Keratinocyte (primary cell): ENCODE measurements around the gene TNPO1. TPM values are rescaled to one million over a fixed set of nuclear protein-coding genes. Genes with fewer than 3 reads are reported as not detected.

Experiments
- DNase-seq: peaks from one replicate; pipeline ENCODE4 v3.0.0-alpha.2; 2011; ENCODE audit warnings: low read depth, missing footprints, low spot score
- FAIRE-seq: peaks from 2 replicates; lab custom pipeline; 2011; peaks lifted over from hg19 to GRCh38; lab: Jason Lieb, UNC
- H2AFZ ChIP-seq: 2 replicates; pipeline ENCODE4 v1.6.0; 2012; ENCODE audit warnings: low read length, control low read depth, inconsistent platforms; ENCODE audit not compliant: control insufficient read depth
- H3K27ac ChIP-seq: 2 replicates; pipeline ENCODE4 v1.5.1; 2011; ENCODE audit warnings: low read length; ENCODE audit not compliant: control insufficient read depth, insufficient read depth
- H3K27me3 ChIP-seq: 3 replicates; pipeline ENCODE4 v1.6.0; 2011; ENCODE audit warnings: low read length; ENCODE audit not compliant: control insufficient read depth, insufficient read depth; ENCODE audit errors: extremely low read depth
- H3K36me3 ChIP-seq, 2 experiments: 2 replicates in 1 of 2; 3 replicates in 1 of 2; pipeline ENCODE4 v1.5.1; 2011; ENCODE audit warnings: low read length in 2 of 2, mild to moderate bottlenecking in 1 of 2; ENCODE audit not compliant: control insufficient read depth in 2 of 2, insufficient read depth in 2 of 2; ENCODE audit errors: extremely low read depth in 1 of 2
- H3K4me1 ChIP-seq: 3 replicates; pipeline ENCODE4 v1.5.1; 2011; ENCODE audit warnings: low read length; ENCODE audit not compliant: control insufficient read depth, insufficient read depth; ENCODE audit errors: extremely low read depth
- H3K4me2 ChIP-seq: 3 replicates; pipeline ENCODE4 v1.6.0; 2011; ENCODE audit warnings: low read depth, low read length; ENCODE audit not compliant: control insufficient read depth, insufficient read depth; ENCODE audit errors: extremely low read depth
- H3K4me3 ChIP-seq, 3 experiments: fragments of 200-600 bp in 1 of 3; sonication (generic) in 1 of 3; 2 replicates in 2 of 3; 3 replicates in 1 of 3; pipeline ENCODE4 v1.5.1; 2011 to 2016; ENCODE audit warnings: low read length in 3 of 3, mild to moderate bottlenecking in 3 of 3, control low read depth in 2 of 3, inconsistent platforms in 1 of 3, low read depth in 1 of 3, mixed read lengths in 1 of 3, mixed run types in 1 of 3, moderate library complexity in 1 of 3; ENCODE audit not compliant: control insufficient read depth in 2 of 3, insufficient read depth in 2 of 3; ENCODE audit errors: extremely low read depth in 1 of 3
- H3K79me2 ChIP-seq: 2 replicates; pipeline ENCODE4 v1.6.0; 2012; ENCODE audit warnings: low read length; ENCODE audit not compliant: control insufficient read depth, insufficient read depth
- H3K9ac ChIP-seq: 3 replicates; pipeline ENCODE4 v1.6.0; 2011; ENCODE audit warnings: low read length; ENCODE audit not compliant: control insufficient read depth, insufficient read depth; ENCODE audit errors: extremely low read depth
- H3K9me1 ChIP-seq: 3 replicates; pipeline ENCODE4 v1.6.0; 2011; ENCODE audit warnings: low read length; ENCODE audit not compliant: control insufficient read depth, insufficient read depth; ENCODE audit errors: extremely low read depth
- H3K9me3 ChIP-seq: 2 replicates; pipeline ENCODE4 v1.5.1; 2012; ENCODE audit warnings: low read depth, low read length; ENCODE audit not compliant: control insufficient read depth
- H4K20me1 ChIP-seq: 3 replicates; pipeline ENCODE4 v1.6.0; 2011; ENCODE audit warnings: low read length; ENCODE audit not compliant: control insufficient read depth, insufficient read depth; ENCODE audit errors: extremely low read depth
- EZH2 ChIP-seq: IDR thresholded peaks from one replicate; pipeline ENCODE4 v1.6.1; 2012; ENCODE audit warnings: inconsistent platforms, mild to moderate bottlenecking, low read length, moderate library complexity
- dilution Hi-C: fragments of 300-500 bp; cut with MboI; formaldehyde crosslinking; loops from one replicate; pipeline ENCODE4 v1.7.0; 2020; ENCODE audit warnings: low sequenced_read_pairs; ENCODE audit not compliant: extremely low pct_ligation_motif_present
- polyA plus RNA-seq, 5 experiments: library from polyadenylated mRNA; depleted of rRNA in 3 of 5; stranded (reverse) in 3 of 5; stranded (forward) in 1 of 5; unstranded in 1 of 5; fragments of >200 nt; gene quantifications; 1 replicate in 1 of 5; 2 replicates in 3 of 5; 3 replicates in 1 of 5; pipeline versions ENCODE4 v1.2.1 to v1.2.3, GENCODE V29; 2011 to 2012; ENCODE audit warnings: missing spikeins in 2 of 5, low read depth in 1 of 5, low replicate concordance in 1 of 5
- TF ChIP-seq, protein P1 (sequence below), 3 experiments: IDR thresholded peaks in 1 of 3; conservative IDR thresholded peaks in 1 of 3; optimal IDR thresholded peaks in 1 of 3; 2 replicates in 2 of 3; 3 replicates in 1 of 3; pipeline versions ENCODE3 to v1.5.1; 2011; ENCODE audit warnings: low read length in 3 of 3, mild to moderate bottlenecking in 3 of 3, moderate library complexity in 2 of 3, control low read depth in 1 of 3, inconsistent platforms in 1 of 3; ENCODE audit not compliant: insufficient read depth in 2 of 3; ENCODE audit errors: extremely low read depth in 1 of 3

TNPO1 gene
- polyA plus RNA-seq, 1 donor (not counting 4 experiments of a cell fraction or from before 2014, with no cell fraction given): 123 TPM

DNA sequence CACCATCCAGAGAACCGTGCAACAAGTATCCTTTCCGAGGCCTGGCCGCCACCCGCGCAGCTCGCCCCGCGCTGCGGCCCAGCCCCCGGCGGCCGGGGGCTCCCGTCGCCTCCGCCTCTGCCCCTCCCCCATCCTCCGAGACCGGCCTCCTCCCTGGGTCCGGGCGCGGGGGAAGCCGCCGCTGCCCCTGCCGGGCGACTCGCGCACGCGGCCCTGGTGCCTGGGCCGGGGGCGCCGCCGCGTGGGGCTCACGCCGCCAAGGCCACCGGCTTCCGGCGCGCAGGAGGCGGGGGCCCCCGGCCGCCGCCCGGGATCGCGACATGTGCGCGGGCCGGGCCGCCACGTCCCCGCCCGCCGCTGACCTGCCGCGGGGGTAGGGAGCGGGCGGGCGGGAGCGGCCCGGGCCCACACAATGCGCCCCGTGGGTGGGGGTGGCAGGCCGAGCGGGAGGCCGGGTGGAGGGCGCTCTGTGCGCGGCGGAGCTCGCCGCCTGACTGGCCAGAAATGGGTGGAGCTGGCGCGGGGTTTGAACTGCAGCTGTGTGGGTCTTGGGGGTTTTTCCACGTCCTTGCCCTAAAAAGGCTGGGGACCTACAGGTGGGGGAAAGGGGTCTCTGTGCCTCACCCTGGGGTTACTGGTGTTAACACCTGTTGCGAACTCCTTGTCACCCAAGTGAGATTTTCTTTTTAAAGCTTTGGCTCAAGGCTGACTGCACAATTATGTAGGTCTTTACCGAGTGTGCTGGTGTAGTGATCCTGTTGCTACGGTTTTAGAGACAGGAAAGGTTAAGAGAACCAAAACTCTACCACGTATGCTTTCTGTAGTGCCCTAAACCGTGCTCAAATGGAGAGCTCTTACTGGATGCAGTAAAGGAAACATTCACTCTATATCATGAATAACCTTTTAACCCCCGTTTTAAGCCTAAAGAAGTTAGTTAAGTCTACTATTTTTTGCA lies 32.3 kb downstream of the TNPO1 start:
- Histone ChIP-seq H3K4me2 (peak overlapping the region; percentile 93), H3K27me3 (no peaks in the 10 kb centered on the region), H3K79me2 (peaks cover 73% of the 10 kb centered on the region), H3K9me3 (no peaks in the 10 kb centered on the region), H3K4me1 (peaks cover 19% of the 10 kb centered on the region), H3K9ac (peak overlapping the region; percentile 90), H4K20me1 (peaks cover 2% of the 10 kb centered on the region), H3K4me3 (peak overlapping the region; percentile 75 to 93 (median 91)), H2AFZ (peak overlapping the region; percentile 78), H3K36me3 (peaks cover 5% of the 10 kb centered on the region in 2 experiments), H3K9me1 (no peaks in the 10 kb centered on the region), H3K27ac (peak overlapping the region; percentile 91)
- DNase-seq (no peak), FAIRE-seq (peak; percentile 26)
- dilution Hi-C loops: no loop called here
- no peak for TF ChIP-seq EZH2
- TF ChIP-seq, protein P1, sequence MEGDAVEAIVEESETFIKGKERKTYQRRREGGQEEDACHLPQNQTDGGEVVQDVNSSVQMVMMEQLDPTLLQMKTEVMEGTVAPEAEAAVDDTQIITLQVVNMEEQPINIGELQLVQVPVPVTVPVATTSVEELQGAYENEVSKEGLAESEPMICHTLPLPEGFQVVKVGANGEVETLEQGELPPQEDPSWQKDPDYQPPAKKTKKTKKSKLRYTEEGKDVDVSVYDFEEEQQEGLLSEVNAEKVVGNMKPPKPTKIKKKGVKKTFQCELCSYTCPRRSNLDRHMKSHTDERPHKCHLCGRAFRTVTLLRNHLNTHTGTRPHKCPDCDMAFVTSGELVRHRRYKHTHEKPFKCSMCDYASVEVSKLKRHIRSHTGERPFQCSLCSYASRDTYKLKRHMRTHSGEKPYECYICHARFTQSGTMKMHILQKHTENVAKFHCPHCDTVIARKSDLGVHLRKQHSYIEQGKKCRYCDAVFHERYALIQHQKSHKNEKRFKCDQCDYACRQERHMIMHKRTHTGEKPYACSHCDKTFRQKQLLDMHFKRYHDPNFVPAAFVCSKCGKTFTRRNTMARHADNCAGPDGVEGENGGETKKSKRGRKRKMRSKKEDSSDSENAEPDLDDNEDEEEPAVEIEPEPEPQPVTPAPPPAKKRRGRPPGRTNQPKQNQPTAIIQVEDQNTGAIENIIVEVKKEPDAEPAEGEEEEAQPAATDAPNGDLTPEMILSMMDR (optimal IDR thresholded peaks at IDR 0.05 in 1 of 3, IDR thresholded peaks at IDR 0.05 in 1 of 3, conservative IDR thresholded peaks at IDR 0.05 in 1 of 3; ENCODE audit: extremely low read depth in 1 of 3, insufficient read depth in 2 of 3, low read length in 3 of 3): peak in 1 of 3 experiments; percentile 15

DNA sequence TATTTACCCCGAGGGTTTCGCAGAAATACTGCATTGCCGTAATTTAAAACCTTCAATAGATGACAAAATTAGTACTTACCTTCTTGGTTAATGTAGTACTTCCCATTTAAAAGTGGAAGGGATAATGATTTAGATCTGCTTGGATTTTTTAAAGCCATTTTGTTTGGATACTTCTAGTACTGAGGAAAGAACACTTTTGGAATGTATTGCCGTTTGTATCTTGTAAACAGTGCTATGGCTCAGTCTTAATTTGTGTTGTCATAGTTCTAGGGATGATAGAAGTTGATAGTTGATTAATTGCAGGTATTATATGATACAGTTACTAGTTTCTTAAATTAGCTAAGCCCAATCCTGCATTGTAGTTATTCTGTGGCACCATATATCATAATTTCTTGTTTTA lies 33.1 kb downstream of the TNPO1 start:
- H4K20me1 ChIP-seq: peaks cover 2% of the 10 kb centered on the region
- peak overlapping the region; percentile 93 for H3K4me2 ChIP-seq
- peak overlapping the region; percentile 79 for H3K27ac ChIP-seq
- H3K9me3 ChIP-seq: no peaks in the 10 kb centered on the region
- no peak for TF ChIP-seq EZH2
- peak overlapping the region; percentile 90 for H3K9ac ChIP-seq
- H3K4me1 ChIP-seq: peaks cover 19% of the 10 kb centered on the region
- peak overlapping the region; percentile 66 to 93 (median 75) for H3K4me3 ChIP-seq
- no peak overlapping the region for H2AFZ ChIP-seq
- FAIRE-seq (no peak), DNase-seq (no peak)
- H3K27me3 ChIP-seq: no peaks in the 10 kb centered on the region
- peaks cover 5 to 6% of the 10 kb centered on the region in 2 experiments for H3K36me3 ChIP-seq
- dilution Hi-C loops: no loop called here
- peaks cover 73% of the 10 kb centered on the region for H3K79me2 ChIP-seq
- no peaks in the 10 kb centered on the region for H3K9me1 ChIP-seq
